Endometrial microvascular endothelial cells (primary cell): Measurements from ENCODE around the gene GPR3. TPM values are rescaled to one million over a fixed set of nuclear protein-coding genes. Genes with fewer than 3 reads are reported as not detected.
"Not testable (repeated sequence)": the region's sequence is repeated elsewhere in the genome, so short reads cannot be mapped to it uniquely, and the experiment has no call there.

ENCODE experiments used
- in situ Hi-C: cut with HindIII; loops from 2 replicates; pipeline ENCODE4 v1.10.0; 2017; ENCODE audit warnings: low sequenced_read_pairs, low pct_unique_long_range_greater_than_20kb; ENCODE audit errors: inconsistent ontology term
- total RNA-seq: library from RNA; depleted of rRNA; stranded (reverse); fragments of >200 nt; gene quantifications from one replicate; pipeline ENCODE4 v1.2.3, GENCODE V29; 2015; ENCODE audit errors: inconsistent ontology term

The GPR3 gene
- total RNA-seq, 1 donor from 2014 or later = 1.9 TPM

- in situ Hi-C loops = loop anchor here (25.0 kb wide), 1 partner anchor 175 kb away; no protein-coding TSS in a partner anchor
Measured at GRCh38 chr1:27412502-27412901, 20.1 kb downstream of the GPR3 start.

GRCh38 chr1:27413004-27413403, 20.6 kb downstream of the GPR3 start:
- in situ Hi-C loops = loop anchor here (25.0 kb wide), 1 partner anchor 174 kb away; no protein-coding TSS in a partner anchor

- in situ Hi-C loops = loop anchor here (25.0 kb wide), 1 partner anchor 173 kb away; no protein-coding TSS in a partner anchor
Measured at GRCh38 chr1:27414091-27414490, 21.7 kb downstream of the GPR3 start.

- in situ Hi-C loops = loop anchor here (25.0 kb wide), 1 partner anchor 171 kb away; no protein-coding TSS in a partner anchor
Measured at GRCh38 chr1:27416387-27417111, 24.1 kb downstream of the GPR3 start.

GRCh38 chr1:27417713-27418112, 25.3 kb downstream of the GPR3 start:
- in situ Hi-C loops = loop anchor here (25.0 kb wide), 1 partner anchor 170 kb away; no protein-coding TSS in a partner anchor

GRCh38 chr1:27418326-27419185, 26.1 kb downstream of the GPR3 start:
- in situ Hi-C loops = loop anchor here (25.0 kb wide), 1 partner anchor 169 kb away; no protein-coding TSS in a partner anchor

- in situ Hi-C loops = loop anchor here (25.0 kb wide), 1 partner anchor 164 kb away; no protein-coding TSS in a partner anchor
Measured at GRCh38 chr1:27423709-27424108, 31.3 kb downstream of the GPR3 start.

GRCh38 chr1:27427329-27427728, 34.9 kb downstream of the GPR3 start:
- in situ Hi-C loops = no loop called here

GRCh38 chr1:27427816-27428315, 35.4 kb downstream of the GPR3 start:
- in situ Hi-C loops = no loop called here

GRCh38 chr1:27428316-27429028, 36.0 kb downstream of the GPR3 start:
- in situ Hi-C loops = no loop called here

- in situ Hi-C loops = no loop called here
Measured at GRCh38 chr1:27429029-27429425, 36.6 kb downstream of the GPR3 start.

- in situ Hi-C loops = no loop called here
Measured at GRCh38 chr1:27430903-27431600, 38.6 kb downstream of the GPR3 start.

- in situ Hi-C loops = no loop called here
Measured at GRCh38 chr1:27431601-27431940, 39.1 kb downstream of the GPR3 start.

- in situ Hi-C loops = not testable (repeated sequence)
Measured at GRCh38 chr1:27432725-27433124, 40.3 kb downstream of the GPR3 start.

- in situ Hi-C loops = no loop called here
Measured at GRCh38 chr1:27433706-27434105, 41.3 kb downstream of the GPR3 start.

- in situ Hi-C loops = no loop called here
Measured at GRCh38 chr1:27435566-27436203, 43.3 kb downstream of the GPR3 start.

- in situ Hi-C loops = no loop called here
Measured at GRCh38 chr1:27436204-27437159, 44.1 kb downstream of the GPR3 start.
